WI38 (cell line): ENCODE measurements around the gene EXOC7.
"Not testable (repeated sequence)": the region's sequence is repeated elsewhere in the genome, so short reads cannot be mapped to it uniquely, and the experiment has no call there.

Experiments
- H3K4me3 ChIP-seq: 2 replicates; pipeline ENCODE4 v1.5.1; 2011; ENCODE audit warnings: low read depth, mild to moderate bottlenecking, control low read depth, low read length
- TF ChIP-seq, protein P1 (sequence below): IDR thresholded peaks from 2 replicates; pipeline ENCODE4 v1.5.1; 2012; ENCODE audit warnings: low read depth, mild to moderate bottlenecking, control low read depth, low read length

EXOC7 gene

DNA sequence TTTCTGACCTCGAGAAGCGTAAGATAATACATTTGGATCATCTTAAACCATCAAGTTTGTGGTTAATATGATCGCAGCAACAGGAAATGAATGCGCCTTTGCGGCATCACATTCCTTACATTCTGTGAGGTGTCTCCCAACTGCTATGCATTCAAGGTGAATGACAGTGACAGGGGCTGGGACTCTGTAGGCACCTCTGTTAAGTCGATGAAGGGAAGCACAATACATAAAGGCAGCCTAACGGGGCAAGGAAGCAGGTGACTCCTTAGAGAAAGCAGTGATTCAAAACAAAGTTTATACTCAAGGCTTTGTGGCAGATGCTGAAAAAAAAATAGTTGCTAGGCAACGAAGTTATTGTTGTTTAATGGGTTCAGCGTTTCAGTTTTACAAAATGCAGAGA, 54.9 kb downstream of the EXOC7 start:
- TF ChIP-seq, protein P1, sequence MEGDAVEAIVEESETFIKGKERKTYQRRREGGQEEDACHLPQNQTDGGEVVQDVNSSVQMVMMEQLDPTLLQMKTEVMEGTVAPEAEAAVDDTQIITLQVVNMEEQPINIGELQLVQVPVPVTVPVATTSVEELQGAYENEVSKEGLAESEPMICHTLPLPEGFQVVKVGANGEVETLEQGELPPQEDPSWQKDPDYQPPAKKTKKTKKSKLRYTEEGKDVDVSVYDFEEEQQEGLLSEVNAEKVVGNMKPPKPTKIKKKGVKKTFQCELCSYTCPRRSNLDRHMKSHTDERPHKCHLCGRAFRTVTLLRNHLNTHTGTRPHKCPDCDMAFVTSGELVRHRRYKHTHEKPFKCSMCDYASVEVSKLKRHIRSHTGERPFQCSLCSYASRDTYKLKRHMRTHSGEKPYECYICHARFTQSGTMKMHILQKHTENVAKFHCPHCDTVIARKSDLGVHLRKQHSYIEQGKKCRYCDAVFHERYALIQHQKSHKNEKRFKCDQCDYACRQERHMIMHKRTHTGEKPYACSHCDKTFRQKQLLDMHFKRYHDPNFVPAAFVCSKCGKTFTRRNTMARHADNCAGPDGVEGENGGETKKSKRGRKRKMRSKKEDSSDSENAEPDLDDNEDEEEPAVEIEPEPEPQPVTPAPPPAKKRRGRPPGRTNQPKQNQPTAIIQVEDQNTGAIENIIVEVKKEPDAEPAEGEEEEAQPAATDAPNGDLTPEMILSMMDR: no peak
- no peak overlapping the region for H3K4me3 ChIP-seq

GRCh38 chr17:76048025-76048605, 55.5 kb downstream of the EXOC7 start:
- H3K4me3 ChIP-seq: no peak overlapping the region
- TF ChIP-seq, protein P1: no peak

GRCh38 chr17:76046064-76046463, 57.5 kb downstream of the EXOC7 start:
- TF ChIP-seq, protein P1: no peak
- no peak overlapping the region for H3K4me3 ChIP-seq

DNA sequence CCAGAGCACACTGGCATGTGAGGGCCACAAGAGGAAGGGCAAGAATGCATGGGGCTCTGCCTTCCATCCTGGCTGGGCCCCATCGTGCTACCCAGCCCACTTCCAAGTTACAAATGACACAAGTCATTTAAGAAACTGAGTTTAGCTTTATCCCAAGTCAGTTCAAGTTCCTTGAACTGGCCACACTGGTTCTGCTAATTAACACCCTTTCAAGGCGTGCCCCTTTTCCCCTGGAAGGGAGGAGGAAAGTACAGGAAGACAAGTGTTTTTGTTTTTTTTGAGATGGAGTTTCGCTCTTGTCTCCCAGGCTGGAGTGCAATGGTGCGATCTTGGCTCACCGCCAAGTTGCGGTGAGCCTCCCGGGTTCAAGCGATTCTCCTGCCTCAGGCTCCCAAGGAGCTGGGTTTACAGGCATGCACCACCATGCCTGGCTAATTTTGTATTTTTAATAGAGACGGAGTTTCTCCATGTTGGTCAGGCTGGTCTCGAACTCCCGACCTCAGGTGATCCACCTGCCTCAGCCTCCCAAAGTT, 59.0 kb downstream of the EXOC7 start:
- H3K4me3 ChIP-seq: not testable (repeated sequence)

DNA sequence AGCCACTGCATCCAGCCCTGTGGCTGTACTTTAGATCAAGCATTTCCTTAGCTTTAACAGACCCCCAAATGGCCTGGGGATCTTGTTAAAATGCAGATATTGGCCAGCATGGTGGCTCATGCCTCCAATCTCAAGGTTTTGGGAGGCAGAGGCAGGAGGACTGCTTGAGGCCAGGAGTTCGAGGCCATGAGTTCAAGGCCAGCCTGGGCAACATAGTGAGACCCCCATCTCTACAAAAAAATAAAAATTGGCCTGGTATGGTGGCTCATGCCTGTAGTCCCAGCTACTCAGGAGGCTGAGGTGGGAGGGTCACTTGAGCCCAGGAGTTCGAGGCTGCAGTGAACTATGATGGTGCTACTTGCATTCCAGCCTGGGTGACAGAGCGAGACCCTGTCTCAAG, 60.7 kb downstream of the EXOC7 start:
- H3K4me3 ChIP-seq: not testable (repeated sequence)

DNA sequence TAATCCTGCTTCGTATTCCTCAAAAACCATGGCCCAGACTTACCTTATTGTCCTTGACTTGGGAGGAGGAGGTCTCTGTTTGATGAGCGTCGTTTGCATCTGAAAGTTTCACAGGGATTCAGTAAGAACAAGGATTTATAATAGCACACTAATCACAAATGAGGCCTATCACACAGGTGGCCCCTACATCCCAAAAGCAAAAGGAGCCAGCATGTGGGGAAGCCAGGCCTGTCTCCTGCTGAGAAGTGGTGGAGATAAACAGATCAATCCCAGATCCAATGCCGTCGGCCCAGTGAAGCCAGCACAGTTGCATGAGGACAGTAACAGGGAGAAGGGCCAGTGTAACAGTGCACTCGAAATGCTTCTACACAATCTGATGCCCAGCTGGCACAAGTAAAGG, 63.2 kb downstream of the EXOC7 start:
- TF ChIP-seq, protein P1: no peak
- H3K4me3 ChIP-seq: no peak overlapping the region

DNA sequence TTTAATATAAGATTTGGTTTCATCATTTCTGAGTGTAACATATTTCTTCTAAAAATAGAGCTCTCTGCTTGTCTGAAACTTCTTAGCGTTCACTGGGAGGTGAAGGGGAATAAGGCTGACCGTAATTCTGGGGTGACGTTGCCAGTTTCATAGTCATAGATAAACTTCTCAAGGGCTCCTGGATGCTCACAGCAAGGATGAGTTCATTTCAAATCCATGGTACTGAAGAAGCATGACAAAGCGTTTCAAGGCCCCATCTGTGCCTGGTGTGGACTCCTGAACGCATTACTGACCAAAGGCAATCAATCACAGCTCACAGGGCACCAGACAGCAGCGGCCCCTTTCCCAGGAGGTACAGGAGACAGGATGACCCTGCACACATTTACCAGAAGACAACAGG, 64.5 kb downstream of the EXOC7 start:
- TF ChIP-seq, protein P1: no peak
- no peak overlapping the region for H3K4me3 ChIP-seq

- no peak overlapping the region for H3K4me3 ChIP-seq
- TF ChIP-seq, protein P1: no peak
Observed at GRCh38 chr17:76038050-76038449, 65.5 kb downstream of the EXOC7 start.
